T-helper 1 cell (primary cell): Measurements from ENCODE around the gene GPATCH11.

Experiments
- DNase-seq, 5 donors: peaks; one replicate each; pipeline ENCODE4 v3.0.0-alpha.2; 2012 to 2020

Gene GPATCH11

GRCh38 chr2:37109523-37109922 lies 25.2 kb downstream of the GPATCH11 start:
- DNase-seq = no peak

- no peak for DNase-seq
Measured at GRCh38 chr2:37110306-37111212, 26.2 kb downstream of the GPATCH11 start.

- DNase-seq = no peak
Measured at GRCh38 chr2:37111958-37112357, 27.6 kb downstream of the GPATCH11 start.

GRCh38 chr2:37117566-37117965 lies 33.2 kb downstream of the GPATCH11 start:
- no peak for DNase-seq

GRCh38 chr2:37119157-37119556 lies 34.8 kb downstream of the GPATCH11 start:
- DNase-seq = no peak

GRCh38 chr2:37125416-37125815 lies 41.1 kb downstream of the GPATCH11 start:
- DNase-seq = no peak

- DNase-seq = no peak
Measured at GRCh38 chr2:37132914-37133313, 48.6 kb downstream of the GPATCH11 start.

- DNase-seq = no peak
Measured at GRCh38 chr2:37142546-37142945, 58.2 kb downstream of the GPATCH11 start.

- DNase-seq = no peak
Measured at GRCh38 chr2:37143974-37144373, 59.7 kb downstream of the GPATCH11 start.

GRCh38 chr2:37146062-37146461 lies 61.7 kb downstream of the GPATCH11 start:
- DNase-seq = no peak

- DNase-seq = no peak
Measured at GRCh38 chr2:37148325-37148724, 64.0 kb downstream of the GPATCH11 start.
